GM21786 (cell line): ENCODE results near the gene SKP1.
A peak's percentile ranks its signal among the peaks of the same experiment; 100 is the strongest.
"Not testable (repeated sequence)": the region's sequence is repeated elsewhere in the genome, so short reads cannot be mapped to it uniquely, and the experiment has no call there.

Source experiments
- ATAC-seq: cut with Tn5 transposase; IDR thresholded peaks from one replicate; pipeline ENCODE4 v1.9.1; 2021; ENCODE audit not compliant: unreplicated experiment

The SKP1 gene

GRCh38 chr5:134176511-134177368 lies at the start of gene SKP1:
Gene SKP1 (minus strand): TSS chr5:134176950. CDS start chr5:134174022, 2,928 bp downstream.
- ATAC-seq = peak; percentile 76

- peak; percentile 80 for ATAC-seq
Observed at GRCh38 chr5:134225780-134226440, 49.2 kb upstream of the SKP1 start, which contains the start of gene PPP2CA. Gene PPP2CA (minus strand): TSS chr5:134226073. CDS start chr5:134225861, 212 bp downstream.

GRCh38 chr5:134224888-134225779 lies 48.4 kb upstream of the SKP1 start:
- peak; percentile 32 for ATAC-seq

- ATAC-seq = no peak
Observed at GRCh38 chr5:134223406-134224248, 46.9 kb upstream of the SKP1 start.

GRCh38 chr5:134221690-134222089 lies 44.9 kb upstream of the SKP1 start:
- ATAC-seq = not testable (repeated sequence)

GRCh38 chr5:134215757-134216156 lies 39.0 kb upstream of the SKP1 start:
- no peak for ATAC-seq

- ATAC-seq = not testable (repeated sequence)
Observed at GRCh38 chr5:134211263-134212031, 34.7 kb upstream of the SKP1 start.

- ATAC-seq = no peak
Observed at GRCh38 chr5:134209477-134210245, 32.9 kb upstream of the SKP1 start.

- ATAC-seq = no peak
Observed at GRCh38 chr5:134207696-134208095, 30.9 kb upstream of the SKP1 start.

- ATAC-seq = no peak
Observed at GRCh38 chr5:134206627-134207160, 29.9 kb upstream of the SKP1 start.

GRCh38 chr5:134204575-134204974 lies 27.8 kb upstream of the SKP1 start:
- ATAC-seq = no peak

GRCh38 chr5:134203630-134204029 lies 26.9 kb upstream of the SKP1 start:
- ATAC-seq = no peak

- ATAC-seq = no peak
Observed at GRCh38 chr5:134195666-134196065, 18.9 kb upstream of the SKP1 start.

GRCh38 chr5:134189031-134189430 lies 12.3 kb upstream of the SKP1 start:
- no peak for ATAC-seq

GRCh38 chr5:134188092-134188491 lies 11.3 kb upstream of the SKP1 start:
- ATAC-seq = no peak

GRCh38 chr5:134184155-134185135 lies 7.7 kb upstream of the SKP1 start:
- ATAC-seq = peak; percentile 79

- no peak for ATAC-seq
Observed at GRCh38 chr5:134183481-134183880, 6.7 kb upstream of the SKP1 start.
